ENCODE measurements around the gene ARHGAP36.

The ARHGAP36 gene

DNA sequence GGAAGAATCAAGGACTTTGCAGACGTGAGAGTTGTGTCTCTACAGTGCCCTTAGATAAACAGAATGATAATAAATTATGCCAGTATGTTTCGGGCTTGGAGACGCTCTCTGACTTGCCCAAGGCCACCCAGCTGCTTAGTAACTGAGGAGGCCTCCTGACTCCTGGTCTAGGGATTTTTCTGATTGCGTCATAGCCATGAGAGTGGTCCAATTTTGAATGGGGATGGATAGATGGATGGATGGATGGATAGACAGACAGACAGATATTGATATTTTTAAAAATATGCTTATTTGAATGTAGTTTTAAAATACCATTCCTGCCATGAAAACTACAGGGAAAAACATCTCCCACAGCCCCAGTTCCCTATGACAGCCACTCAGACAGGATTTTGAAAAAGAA lies 15.5 kb downstream of the ARHGAP36 start:
- no peak for ATAC-seq
- TF ChIP-seq PPARA (CRISPR knock-in tag; IDR thresholded peaks at IDR 0.05; ENCODE audit: borderline replicate concordance) (no peak), OSR1 (CRISPR knock-in tag; IDR thresholded peaks at IDR 0.05) (no peak), SNAI2 (CRISPR knock-in tag; IDR thresholded peaks at IDR 0.05) (no peak), BACH2 (CRISPR knock-in tag; IDR thresholded peaks at IDR 0.05; ENCODE audit: borderline replicate concordance) (no peak), ZNF565 (CRISPR knock-in tag; conservative IDR thresholded peaks at IDR 0.05; ENCODE audit: low read depth) (no peak), CSDC2 (CRISPR knock-in tag; IDR thresholded peaks at IDR 0.05) (no peak), ZNF70 (CRISPR knock-in tag; IDR thresholded peaks at IDR 0.05) (no peak)
- TF ChIP-seq, protein P1, sequence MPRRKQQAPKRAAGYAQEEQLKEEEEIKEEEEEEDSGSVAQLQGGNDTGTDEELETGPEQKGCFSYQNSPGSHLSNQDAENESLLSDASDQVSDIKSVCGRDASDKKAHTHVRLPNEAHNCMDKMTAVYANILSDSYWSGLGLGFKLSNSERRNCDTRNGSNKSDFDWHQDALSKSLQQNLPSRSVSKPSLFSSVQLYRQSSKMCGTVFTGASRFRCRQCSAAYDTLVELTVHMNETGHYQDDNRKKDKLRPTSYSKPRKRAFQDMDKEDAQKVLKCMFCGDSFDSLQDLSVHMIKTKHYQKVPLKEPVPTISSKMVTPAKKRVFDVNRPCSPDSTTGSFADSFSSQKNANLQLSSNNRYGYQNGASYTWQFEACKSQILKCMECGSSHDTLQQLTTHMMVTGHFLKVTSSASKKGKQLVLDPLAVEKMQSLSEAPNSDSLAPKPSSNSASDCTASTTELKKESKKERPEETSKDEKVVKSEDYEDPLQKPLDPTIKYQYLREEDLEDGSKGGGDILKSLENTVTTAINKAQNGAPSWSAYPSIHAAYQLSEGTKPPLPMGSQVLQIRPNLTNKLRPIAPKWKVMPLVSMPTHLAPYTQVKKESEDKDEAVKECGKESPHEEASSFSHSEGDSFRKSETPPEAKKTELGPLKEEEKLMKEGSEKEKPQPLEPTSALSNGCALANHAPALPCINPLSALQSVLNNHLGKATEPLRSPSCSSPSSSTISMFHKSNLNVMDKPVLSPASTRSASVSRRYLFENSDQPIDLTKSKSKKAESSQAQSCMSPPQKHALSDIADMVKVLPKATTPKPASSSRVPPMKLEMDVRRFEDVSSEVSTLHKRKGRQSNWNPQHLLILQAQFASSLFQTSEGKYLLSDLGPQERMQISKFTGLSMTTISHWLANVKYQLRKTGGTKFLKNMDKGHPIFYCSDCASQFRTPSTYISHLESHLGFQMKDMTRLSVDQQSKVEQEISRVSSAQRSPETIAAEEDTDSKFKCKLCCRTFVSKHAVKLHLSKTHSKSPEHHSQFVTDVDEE (CRISPR knock-in tag; IDR thresholded peaks at IDR 0.05), result no peak
- TF ChIP-seq, protein P2, sequence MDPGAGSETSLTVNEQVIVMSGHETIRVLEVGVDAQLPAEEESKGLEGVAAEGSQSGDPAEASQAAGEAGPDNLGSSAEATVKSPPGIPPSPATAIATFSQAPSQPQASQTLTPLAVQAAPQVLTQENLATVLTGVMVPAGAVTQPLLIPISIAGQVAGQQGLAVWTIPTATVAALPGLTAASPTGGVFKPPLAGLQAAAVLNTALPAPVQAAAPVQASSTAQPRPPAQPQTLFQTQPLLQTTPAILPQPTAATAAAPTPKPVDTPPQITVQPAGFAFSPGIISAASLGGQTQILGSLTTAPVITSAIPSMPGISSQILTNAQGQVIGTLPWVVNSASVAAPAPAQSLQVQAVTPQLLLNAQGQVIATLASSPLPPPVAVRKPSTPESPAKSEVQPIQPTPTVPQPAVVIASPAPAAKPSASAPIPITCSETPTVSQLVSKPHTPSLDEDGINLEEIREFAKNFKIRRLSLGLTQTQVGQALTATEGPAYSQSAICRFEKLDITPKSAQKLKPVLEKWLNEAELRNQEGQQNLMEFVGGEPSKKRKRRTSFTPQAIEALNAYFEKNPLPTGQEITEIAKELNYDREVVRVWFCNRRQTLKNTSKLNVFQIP (CRISPR knock-in tag; IDR thresholded peaks at IDR 0.05; ENCODE audit: borderline replicate concordance, low read depth), result no peak
- TF ChIP-seq, protein P3, sequence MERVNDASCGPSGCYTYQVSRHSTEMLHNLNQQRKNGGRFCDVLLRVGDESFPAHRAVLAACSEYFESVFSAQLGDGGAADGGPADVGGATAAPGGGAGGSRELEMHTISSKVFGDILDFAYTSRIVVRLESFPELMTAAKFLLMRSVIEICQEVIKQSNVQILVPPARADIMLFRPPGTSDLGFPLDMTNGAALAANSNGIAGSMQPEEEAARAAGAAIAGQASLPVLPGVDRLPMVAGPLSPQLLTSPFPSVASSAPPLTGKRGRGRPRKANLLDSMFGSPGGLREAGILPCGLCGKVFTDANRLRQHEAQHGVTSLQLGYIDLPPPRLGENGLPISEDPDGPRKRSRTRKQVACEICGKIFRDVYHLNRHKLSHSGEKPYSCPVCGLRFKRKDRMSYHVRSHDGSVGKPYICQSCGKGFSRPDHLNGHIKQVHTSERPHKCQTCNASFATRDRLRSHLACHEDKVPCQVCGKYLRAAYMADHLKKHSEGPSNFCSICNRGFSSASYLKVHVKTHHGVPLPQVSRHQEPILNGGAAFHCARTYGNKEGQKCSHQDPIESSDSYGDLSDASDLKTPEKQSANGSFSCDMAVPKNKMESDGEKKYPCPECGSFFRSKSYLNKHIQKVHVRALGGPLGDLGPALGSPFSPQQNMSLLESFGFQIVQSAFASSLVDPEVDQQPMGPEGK (CRISPR knock-in tag; IDR thresholded peaks at IDR 0.05; ENCODE audit: borderline replicate concordance), result no peak
- TF ChIP-seq, protein P4, sequence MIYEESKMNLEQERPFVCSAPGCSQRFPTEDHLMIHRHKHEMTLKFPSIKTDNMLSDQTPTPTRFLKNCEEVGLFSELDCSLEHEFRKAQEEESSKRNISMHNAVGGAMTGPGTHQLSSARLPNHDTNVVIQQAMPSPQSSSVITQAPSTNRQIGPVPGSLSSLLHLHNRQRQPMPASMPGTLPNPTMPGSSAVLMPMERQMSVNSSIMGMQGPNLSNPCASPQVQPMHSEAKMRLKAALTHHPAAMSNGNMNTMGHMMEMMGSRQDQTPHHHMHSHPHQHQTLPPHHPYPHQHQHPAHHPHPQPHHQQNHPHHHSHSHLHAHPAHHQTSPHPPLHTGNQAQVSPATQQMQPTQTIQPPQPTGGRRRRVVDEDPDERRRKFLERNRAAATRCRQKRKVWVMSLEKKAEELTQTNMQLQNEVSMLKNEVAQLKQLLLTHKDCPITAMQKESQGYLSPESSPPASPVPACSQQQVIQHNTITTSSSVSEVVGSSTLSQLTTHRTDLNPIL (CRISPR knock-in tag; IDR thresholded peaks at IDR 0.05; ENCODE audit: low read depth), result no peak

DNA sequence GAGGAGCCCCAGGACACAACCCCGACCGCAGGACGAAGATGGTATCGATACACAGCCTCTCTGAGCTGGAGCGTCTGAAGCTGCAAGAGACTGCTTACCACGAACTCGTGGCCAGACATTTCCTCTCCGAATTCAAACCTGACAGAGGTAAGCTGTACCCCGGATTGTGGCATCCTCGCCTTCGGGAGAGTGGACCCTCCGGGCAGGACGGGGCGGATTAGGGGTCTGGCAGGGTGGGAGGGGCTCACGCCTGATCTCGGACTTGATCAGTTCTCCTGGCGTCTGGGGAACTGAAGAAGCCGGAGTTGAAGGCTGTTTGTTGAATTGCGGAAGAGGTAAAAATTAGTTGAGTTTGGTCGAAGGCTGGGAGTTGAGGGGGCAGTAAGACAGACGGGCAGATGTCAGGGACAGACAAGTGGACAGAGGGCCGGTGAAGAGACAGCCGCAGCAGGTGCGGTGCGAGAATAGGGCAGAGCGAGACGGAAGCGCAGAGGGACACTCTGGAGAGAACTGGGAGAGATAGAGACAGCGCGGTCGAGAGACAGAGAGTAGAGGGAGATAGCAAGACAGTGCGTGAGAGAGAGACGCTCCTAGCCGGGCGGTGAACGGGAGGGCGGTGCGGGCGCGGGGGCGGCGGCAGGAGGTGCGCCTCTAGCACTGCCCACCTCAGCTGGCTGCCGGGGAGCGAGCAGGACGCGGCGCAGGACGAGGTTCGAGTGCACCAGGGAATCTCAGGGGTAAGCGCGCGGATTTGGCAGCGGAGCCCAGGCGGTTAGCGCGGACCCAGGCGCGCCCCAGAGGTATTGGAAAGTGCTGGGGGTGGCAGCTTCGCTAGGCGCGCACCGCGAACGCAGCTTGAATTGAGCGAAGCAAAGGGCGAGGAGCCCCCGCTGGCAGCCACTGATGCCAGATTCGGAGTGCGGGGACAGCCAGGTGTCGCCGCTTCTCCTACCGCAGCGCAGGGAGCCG lies 23.9 kb downstream of the ARHGAP36 start:
- TF ChIP-seq, protein P4 (CRISPR knock-in tag; IDR thresholded peaks at IDR 0.05; ENCODE audit: low read depth), result no peak
- TF ChIP-seq TCF4 (CRISPR knock-in tag; IDR thresholded peaks at IDR 0.05; ENCODE audit: borderline replicate concordance) (no peak), ZNF565 (CRISPR knock-in tag; conservative IDR thresholded peaks at IDR 0.05; ENCODE audit: low read depth) (no peak), RARB (CRISPR knock-in tag; IDR thresholded peaks at IDR 0.05) (no peak), ZFP3 (CRISPR knock-in tag; IDR thresholded peaks at IDR 0.05) (no peak), CSDC2 (CRISPR knock-in tag; IDR thresholded peaks at IDR 0.05) (no peak), ZFP30 (CRISPR knock-in tag; IDR thresholded peaks at IDR 0.05) (no peak), ZC3H10 (CRISPR knock-in tag; IDR thresholded peaks at IDR 0.05) (no peak), ESRRG (CRISPR knock-in tag; IDR thresholded peaks at IDR 0.05) (no peak), TOX (CRISPR knock-in tag; IDR thresholded peaks at IDR 0.05; ENCODE audit: borderline replicate concordance) (no peak), OSR1 (CRISPR knock-in tag; IDR thresholded peaks at IDR 0.05) (no peak), GLIS3 (CRISPR knock-in tag; IDR thresholded peaks at IDR 0.05) (no peak)
- TF ChIP-seq, protein P5, sequence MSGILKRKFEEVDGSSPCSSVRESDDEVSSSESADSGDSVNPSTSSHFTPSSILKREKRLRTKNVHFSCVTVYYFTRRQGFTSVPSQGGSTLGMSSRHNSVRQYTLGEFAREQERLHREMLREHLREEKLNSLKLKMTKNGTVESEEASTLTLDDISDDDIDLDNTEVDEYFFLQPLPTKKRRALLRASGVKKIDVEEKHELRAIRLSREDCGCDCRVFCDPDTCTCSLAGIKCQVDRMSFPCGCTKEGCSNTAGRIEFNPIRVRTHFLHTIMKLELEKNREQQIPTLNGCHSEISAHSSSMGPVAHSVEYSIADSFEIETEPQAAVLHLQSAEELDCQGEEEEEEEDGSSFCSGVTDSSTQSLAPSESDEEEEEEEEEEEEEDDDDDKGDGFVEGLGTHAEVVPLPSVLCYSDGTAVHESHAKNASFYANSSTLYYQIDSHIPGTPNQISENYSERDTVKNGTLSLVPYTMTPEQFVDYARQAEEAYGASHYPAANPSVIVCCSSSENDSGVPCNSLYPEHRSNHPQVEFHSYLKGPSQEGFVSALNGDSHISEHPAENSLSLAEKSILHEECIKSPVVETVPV (CRISPR knock-in tag; IDR thresholded peaks at IDR 0.05), result no peak
- TF ChIP-seq, protein P3 (CRISPR knock-in tag; IDR thresholded peaks at IDR 0.05; ENCODE audit: borderline replicate concordance), result no peak
- no peak for ATAC-seq

Measured in SK-N-SH treated with all-trans-retinoic acid at 6 μM for 48 hours (cell line).